Measurements from ENCODE around the gene ADGRF5.

Gene ADGRF5

DNA sequence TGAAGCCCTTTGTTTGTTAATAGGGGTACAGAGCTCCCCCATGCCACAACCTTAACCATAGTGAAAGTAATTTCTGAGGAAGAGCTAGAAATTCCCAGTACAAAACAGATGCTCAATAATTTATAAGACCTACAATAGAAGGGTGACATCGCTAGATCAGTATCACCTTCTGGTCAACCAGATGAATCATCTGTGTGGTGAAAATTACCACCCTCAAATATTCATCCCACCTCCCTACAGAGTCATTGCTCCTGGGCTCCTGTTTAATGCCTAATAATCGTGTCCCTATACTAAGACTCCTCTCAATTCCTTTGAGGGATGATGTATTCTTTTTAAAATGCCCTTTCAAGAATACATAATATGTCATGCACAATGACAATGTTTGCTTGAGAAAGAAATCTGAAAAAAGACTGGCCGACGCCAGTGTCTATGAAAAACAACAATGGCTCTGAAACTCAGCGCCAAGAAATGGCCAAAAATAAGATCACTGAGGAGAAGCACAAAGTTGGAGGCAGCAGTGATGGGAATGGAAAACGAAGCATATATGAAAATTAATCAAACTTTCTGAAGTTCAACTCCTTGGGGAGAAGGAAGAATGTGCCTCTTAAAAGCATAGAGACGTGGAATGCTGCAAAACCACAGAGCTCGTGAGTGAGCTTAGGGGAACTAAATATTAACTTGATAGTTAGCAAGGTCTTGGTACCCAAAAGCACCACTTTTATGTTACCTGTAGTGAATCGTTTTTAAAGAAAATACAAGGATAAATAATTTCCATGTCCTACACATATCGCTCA is 11.0 kb upstream of the ADGRF5 start:
- no peak for DNase-seq

DNA sequence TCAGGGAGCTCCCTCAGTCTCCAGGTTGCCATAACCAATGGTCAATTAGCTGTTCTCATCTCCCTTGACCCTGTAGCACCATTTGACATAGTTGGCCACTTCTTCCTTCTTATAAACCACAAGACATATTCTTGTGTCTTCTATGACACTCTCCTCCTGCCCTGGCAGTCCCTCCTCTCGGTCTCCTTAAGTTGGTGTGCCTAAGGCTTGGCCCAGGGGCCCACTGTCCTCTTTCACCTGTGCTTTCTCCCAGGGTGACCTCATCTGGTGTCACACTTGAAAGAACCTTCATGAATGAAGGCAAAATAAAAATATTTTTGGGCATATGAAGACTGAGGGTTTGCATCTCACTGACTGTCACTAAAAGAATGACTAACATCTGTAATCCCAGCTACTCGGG is 9.7 kb upstream of the ADGRF5 start:
- no peak for DNase-seq

DNA sequence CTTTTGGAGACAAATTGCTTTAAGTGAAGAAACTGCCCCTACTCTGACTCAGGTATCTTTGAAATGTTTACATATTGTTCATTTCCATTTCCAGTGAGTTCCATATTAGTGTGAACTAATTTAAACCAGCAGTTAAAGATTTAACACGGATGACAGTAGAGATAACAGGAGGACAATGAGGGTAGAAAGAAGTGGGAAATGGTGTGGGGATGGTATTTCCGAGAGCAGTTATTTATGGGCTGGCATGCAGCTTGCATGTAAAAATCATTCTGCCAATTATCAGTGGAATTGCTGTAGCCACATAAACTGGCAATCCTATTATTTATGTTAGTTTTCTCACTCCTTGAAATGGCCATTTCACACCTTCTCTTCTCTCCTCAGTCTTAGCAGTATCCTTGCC is 8.6 kb upstream of the ADGRF5 start:
- no peak for DNase-seq

DNA sequence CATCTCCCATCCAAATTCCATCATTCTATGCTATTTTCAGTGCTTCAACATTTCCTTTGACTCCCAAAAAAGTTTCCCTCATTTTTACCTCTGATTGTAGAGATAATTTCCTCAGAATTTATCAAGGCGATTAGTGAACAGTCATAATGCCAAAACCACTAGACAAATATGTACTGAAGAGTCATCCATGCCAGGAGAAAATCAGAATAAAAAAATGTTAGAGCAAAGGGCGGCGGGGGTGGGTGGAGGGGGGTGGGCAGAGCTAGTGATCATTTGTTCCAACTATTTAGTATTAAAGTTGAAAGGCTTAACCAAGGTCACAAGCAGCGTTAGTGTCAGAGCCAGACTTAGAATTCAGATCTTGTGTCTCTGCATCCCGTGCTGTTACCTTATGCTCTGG is 5.3 kb upstream of the ADGRF5 start:
- DNase-seq = no peak

DNA sequence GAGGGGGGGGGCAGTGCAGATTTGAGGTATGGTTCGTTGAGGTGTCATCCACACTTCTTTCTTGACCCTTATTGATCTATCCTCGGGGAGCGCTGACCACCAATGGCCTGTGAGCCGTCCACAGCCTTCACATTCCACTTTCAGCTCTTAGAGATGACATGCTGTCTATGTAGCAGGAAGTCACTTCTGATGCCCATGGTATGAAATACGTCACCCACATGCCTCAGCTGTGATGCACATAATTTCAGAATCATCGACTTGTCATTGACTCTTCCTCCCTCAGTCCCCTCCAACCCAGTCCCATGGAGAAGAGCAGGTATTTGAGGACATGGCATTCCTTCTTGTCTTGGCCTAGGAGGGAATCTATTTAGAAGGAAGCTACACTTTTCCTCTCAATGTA is 4.7 kb upstream of the ADGRF5 start:
- no peak for DNase-seq

DNA sequence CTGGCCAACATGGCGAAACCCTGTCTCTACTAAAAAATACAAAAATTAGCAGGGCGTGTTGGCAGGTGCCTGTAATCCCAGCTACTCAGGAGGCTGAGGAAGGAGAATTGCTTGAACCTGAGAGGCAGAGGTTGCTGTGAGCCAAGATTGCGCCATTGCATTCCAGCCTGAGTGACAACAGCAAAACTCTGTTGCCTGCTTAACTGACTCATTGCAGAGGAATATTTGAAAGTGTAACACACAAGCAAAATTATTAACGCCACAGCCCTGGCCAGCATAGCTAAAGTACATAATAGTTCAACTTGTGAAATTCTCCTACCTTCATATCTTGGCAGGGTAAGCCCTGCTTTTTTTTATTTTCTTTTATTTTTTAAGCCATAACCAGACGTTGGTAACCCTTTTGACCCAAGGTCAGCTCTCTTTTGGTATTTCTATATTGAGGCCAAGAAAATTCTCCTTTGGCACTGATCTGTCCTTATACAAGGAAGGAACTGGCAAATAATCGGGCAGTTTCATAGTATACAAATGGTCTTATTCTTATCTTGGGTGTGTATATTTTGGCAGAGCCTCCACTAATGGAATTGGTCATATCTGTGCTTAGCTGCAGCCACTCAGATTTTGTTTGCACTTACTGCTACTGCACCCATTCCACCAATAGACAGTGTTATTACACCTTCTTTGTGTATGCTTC is 4.0 kb upstream of the ADGRF5 start:
- DNase-seq = no peak

DNA sequence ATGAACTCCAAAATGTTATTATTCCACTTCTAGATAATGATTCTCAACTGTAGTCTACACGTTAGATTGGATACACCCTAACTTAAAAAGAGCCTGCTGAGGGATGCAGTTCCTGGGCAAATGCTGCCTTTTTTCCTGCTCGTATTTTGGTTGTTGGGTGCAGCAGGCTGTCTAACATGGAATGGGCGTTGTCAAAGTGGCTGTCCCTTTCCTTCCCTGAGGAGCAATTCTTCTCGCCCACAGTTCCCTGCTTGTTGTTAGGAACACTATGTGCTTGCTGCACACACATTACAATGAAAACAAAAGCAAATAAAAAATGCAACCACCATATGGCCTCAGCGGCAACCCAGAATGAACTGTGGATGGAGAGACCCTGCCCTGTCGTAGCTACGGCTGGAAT is 1.7 kb upstream of the ADGRF5 start:
- no peak for DNase-seq

DNA sequence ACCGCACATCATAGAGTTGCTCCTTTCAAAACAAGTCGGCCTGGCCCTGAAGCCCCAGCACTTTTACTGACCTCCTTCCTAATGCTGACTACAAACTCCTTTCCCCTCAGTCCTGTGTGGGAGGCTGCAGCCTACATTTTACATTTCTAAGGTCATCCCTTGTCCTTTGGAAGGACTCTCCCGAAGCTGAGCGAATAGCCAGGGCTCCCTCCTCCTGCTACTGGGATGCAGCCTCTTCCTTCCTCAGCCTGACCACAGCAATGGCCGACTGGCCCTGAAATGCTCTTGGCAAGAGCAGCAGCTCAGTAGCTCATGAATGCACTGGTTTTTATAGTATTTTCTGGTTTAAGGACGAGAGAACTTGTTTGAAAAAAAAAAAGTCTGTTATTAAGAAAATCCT is 679 bp downstream of the ADGRF5 start:
- DNase-seq = no peak

DNA sequence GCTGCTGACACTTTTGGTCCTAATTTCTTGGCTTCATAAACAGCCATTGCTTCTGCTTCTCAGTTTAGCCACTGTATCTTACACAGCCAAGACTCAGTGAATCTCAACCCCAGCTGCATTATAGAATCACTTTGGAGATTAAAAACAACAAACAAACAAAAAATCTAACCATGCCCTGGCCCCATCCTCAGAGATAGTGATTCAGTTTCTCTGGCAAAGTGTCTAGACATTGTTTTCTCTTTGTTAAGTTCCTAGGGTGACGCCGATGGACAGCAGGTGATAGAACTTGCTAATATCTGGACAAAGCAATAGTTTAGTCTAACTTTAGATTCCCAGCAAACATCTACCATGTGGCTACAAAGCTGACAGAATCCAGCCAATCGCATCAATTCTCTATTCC is 2.9 kb downstream of the ADGRF5 start:
- DNase-seq = no peak

DNA sequence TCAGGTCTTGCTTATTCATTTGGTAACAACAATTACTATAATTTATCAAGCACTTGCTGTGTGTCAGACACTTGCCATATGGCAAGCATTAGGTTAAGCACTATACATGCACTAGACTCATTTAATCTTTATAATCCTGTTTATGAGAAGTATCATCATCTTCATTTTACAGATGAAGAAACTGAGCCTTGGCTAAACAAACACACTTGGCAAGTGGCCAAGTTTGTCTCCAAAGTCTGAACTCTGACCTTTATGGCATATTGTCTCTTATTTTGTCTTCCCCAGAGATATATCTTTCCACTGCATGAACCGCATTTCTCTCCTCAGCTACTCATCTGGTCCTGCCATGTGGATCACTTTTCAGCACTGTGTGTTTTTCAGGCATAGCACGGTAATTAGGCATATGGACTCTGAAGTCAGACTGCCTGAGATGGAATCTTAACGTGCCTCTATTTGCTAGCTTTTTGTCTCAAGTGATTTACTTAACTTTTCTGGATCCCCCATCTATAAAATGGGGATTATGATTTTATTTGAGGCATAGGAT is 4.7 kb downstream of the ADGRF5 start:
- DNase-seq = peak; percentile 91

DNA sequence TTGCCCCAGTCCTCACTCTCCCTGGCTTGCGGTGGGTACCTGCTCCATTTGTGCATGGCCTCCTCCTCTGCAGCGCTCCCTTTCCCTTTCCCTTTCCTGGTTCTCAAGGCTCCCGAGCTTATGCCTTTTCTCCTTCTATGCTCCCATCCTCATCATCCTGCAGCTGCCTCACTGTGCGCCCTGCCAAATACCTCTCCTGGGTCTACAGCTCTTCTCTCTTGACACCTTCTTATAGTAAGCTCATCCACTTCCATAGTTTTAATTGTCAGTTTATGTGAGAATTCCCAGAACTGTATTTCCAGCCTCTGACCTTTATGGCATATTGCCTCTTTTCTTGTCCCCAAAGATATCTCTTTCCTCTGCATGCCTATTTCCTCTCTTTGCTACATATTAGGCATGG is 5.9 kb downstream of the ADGRF5 start:
- no peak for DNase-seq

DNA sequence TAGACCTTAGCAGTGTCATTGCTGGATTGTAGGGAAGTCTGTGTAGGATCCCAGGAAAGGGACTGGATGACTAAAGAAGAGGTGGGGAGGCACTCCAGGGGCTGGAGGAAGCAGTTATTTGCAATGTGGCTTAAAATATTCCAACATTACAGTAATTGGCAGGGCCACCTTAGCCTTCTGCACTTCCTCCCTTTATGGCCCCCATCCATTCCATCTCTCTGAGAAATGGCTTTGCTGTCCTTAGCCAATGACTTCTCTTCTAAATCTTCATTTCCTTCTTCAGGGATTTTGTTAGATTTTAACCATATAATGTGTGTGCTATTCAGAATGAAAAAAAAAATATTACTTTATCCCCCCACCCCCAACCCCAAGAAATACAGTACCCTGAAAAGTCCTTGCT is 6.4 kb downstream of the ADGRF5 start:
- DNase-seq = no peak

DNA sequence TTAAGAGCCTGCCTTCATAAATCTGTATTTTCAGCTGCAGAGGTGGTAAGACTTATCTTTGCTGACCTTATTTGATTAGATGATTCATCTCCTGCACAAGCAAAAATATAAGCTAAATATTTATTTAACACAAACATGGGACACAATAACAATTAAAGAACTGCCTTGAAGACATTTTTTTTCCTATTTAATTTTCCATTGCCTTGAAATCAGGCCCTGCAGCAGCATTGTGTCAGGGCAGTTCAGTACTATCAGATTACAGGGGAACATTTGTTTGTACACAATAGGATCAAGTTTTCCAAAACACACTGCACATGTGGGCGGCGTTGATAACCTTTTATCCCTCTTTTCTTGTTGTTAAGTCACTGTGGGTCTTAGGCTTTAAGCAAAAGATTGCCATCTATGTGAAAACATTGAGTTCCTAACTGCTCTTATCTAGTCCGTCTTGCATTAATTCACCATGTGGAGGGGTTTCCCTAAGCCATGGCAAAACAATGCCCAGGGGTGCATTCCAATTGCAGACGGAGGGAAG is 7.4 kb downstream of the ADGRF5 start:
- DNase-seq = peak; percentile 3

DNA sequence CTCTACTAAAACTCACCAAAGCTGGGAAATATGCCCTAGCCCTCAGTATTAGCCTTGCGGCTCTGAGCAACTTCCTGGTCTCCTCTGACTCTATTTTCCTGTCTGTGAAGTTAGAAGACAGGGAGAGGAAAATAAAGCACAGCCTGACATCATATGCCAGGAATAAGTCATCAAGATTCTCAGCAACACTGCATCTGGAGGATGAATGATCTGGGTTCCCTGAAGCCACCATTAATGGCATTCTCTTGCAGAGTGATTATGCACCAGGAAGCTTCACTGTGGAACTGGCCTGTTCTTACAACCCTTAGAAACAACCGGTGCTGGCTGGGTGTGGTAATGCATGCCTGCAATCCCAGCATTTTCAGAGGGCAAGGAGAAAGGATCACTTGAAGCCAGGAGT is 12.4 kb downstream of the ADGRF5 start:
- no peak for DNase-seq

DNA sequence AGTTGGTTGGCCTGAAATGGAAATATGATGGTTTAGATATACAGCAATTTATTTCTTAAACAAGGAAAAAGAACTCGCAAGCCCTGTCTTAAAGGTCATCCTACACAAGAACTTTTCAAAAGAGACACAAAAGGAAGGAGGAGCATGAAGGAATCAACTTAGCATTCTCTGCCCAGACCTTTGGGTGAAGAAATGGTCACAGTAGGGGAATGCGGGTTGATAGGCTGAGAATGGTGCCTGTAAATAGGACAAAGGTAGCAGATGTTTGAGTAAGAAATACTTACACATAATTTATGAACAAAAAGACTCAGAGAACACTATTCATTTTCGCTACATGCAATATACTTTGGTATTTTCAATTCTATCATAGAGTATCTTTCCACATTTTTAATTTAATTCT is 15.0 kb downstream of the ADGRF5 start:
- DNase-seq = no peak

DNA sequence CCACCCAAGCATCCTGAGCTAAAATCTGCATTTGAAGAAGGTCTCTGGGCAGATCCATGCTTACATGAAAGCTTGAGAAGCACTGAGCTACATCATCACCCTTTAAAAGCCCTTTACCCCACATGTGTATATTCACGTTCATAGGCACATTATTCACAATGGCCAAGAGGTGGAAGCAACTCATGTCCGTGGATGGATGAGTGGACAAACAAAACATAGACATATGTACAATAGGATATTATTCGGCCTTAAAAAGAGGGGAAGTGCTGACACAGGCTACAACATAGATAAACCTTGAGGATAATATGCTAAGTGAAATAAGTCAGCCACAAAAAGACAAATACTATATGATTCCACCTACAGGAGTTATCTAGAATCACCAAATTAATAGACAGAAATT is 17.6 kb downstream of the ADGRF5 start:
- no peak for DNase-seq

DNA sequence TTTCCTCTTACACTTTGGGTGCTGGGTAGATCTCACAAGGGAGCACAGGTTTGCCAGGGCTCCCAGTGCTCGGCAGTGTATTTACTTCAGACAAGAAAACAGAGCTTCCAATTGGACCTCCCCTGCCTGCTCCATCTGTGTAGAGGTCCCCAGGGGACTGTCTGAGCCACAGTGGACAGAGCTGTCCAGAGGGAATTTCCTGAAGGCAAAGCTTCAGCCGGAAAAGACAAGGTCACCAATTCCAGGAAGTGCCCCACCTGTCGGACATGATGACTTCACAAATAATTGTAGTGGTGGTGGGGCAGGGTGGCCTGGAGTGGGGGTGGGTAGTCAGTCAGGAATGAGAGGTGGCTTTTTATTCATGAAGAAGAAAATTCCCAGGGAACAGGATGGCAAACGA is 18.6 kb downstream of the ADGRF5 start:
- DNase-seq = no peak

DNA sequence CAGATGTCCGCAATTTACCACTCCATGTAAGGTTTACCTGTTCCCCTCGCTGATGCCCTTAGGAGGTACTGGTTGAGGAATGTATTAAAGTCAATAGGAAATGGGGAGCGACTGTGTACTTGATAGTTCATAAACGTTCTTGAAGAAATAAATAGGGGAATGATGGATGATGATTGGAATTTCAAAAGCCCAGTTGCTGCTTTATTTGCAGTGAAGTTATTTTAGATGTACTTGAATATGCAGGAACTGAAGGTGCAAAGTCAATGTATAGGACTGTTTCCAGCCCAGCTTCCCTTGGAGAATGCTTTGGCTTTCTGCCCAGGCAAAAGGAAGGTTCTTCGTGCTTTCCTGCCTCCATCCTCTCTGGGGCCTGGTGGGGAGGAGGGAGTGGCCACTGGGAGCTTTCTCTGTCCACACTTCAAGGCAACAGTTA is 19.8 kb downstream of the ADGRF5 start:
- DNase-seq = no peak

DNA sequence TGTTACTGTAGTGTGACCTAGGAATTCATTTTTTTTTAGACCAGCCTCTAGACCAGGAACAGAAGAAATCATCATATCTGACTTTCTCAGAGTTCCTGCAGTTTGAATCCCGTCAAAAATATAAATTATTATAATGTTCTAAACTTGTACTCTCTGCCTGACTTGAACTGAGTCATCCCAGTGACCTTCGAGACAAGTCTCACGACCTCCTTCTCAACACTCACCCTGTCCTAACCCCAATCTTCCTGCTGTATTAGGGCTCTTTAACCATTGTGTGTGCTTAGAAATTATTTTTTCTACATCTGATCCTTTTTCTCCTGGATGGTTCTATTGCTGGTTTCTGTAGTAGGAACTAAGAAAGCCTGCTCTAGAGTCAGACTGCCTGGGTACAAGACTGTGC is 21.5 kb downstream of the ADGRF5 start:
- no peak for DNase-seq

DNA sequence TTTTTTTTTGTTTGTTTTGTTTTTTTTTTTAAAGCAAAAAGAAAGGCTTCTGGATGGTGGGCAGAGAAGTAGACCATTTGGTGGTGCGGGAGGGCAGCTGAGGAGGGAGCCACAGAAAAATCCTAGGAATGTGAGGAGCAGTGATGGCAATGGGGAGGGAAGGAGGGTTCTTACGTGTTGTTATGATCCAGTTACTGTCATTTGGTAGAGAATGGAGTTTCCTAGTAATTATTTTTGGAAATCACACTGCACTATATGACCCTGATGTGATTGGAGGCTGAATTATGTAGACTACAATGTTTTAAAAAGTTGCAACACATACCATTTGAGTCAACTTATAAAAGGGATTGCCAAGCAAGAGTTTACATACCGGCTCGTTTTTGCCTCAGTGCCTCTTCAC is 22.1 kb downstream of the ADGRF5 start:
- DNase-seq = no peak

DNA sequence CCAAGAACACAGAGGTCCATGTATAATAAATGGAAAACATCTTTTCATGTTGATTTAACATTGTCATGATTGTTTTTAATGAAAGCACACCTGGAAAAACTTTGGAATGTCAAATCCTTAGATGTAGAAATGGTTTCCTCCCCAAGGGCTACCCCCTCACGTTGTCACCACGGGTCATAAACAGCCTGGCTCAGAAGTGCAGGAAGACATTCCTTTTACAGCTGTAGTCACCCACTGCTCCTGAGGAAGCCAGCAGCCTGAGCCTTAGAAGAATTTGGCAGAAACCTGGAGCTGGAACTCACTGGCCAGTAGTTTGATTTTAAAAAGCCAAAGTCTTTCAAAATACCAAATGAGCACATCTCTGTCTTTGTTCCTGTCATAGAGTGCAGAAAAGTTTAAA is 23.7 kb downstream of the ADGRF5 start:
- no peak for DNase-seq

DNA sequence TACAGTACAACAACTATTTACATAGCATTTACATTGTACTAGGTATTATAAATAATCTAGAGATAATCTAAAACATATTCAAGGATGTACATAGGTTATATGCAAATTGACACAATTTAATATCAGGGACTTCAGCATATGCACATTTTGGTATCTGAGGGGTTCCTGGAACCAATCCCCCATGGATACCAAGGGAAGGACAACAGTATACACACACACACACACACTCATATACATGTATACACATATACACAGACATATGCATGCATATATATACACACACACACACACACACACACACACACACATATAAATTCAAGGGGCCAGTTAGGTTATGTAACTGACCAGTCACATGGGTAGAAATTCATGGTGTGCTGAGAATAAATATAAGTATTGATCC is 24.9 kb downstream of the ADGRF5 start:
- DNase-seq = no peak

DNA sequence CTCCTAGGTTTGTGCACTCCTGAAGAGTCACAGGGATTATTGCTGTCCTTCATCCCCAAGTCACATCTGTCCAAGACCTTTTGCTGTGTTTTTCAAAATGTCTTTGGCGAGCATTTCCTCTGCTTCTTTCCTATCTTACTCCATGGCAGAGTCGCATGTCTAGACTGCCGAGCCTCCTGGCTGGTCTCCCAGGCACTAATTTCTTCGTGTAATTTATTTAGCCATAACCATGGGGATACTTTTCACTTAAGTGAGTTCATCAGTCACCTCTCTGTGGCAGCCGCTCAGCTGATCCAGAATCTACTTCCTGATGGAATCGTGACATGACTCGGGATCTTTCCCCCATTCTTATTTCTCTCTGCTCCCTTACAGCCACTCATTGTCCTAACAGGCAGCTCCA is 25.8 kb downstream of the ADGRF5 start:
- no peak for DNase-seq

DNA sequence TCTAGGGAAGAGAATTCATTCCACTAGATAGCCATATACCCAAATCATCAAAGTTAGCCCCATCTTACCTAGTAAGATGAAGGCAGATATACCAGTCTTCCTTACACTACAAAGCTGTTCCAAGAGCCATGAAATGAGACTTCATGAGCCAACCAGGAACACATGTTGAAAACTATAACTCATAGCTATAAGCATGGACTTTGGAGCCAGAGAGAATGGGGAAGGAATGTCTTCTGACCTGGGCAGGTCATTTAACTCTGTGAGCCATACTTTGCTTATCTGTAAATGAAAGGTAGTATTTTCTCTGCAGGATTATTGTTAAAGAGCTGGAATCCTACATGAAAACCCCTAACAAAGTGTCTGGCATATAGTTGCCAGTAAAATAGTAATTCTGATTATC is 27.3 kb downstream of the ADGRF5 start:
- DNase-seq = no peak

Data from NCI-H2171 (cell line).